DMS153 (cell line): Measurements from ENCODE around the gene CDC37.
"Not testable (repeated sequence)": the region's sequence is repeated elsewhere in the genome, so short reads cannot be mapped to it uniquely, and the experiment has no call there.

Source experiments
- DNase-seq: peaks from one replicate; lab custom pipeline; 2025; lab: John Stamatoyannopoulos, UW

CDC37 gene

GRCh38 chr19:10419646-10420443 is 16.5 kb upstream of the CDC37 start:
- no peak for DNase-seq

GRCh38 chr19:10419200-10419645 is 15.9 kb upstream of the CDC37 start:
- DNase-seq: no peak

GRCh38 chr19:10418485-10419199 is 15.3 kb upstream of the CDC37 start:
- DNase-seq: no peak

GRCh38 chr19:10418235-10418484 is 14.8 kb upstream of the CDC37 start:
- DNase-seq: no peak

- no peak for DNase-seq
These were observed 14.3 kb upstream of the CDC37 start for GRCh38 chr19:10417541-10418234.

- DNase-seq: peak; percentile 33
These were observed 13.3 kb upstream of the CDC37 start for GRCh38 chr19:10416380-10417257.

- no peak for DNase-seq
These were observed 12.7 kb upstream of the CDC37 start for GRCh38 chr19:10416083-10416379.

- DNase-seq: peak; percentile 51
These were observed 9.1 kb upstream of the CDC37 start for GRCh38 chr19:10412257-10412977.

GRCh38 chr19:10411224-10411623 is 7.9 kb upstream of the CDC37 start:
- DNase-seq: not testable (repeated sequence)

- no peak for DNase-seq
These were observed 5.4 kb upstream of the CDC37 start for GRCh38 chr19:10408511-10409283.

- DNase-seq: no peak
These were observed 3.8 kb upstream of the CDC37 start for GRCh38 chr19:10407096-10407495.

GRCh38 chr19:10406191-10406590 is 2.8 kb upstream of the CDC37 start:
- no peak for DNase-seq

- DNase-seq: no peak
These were observed 1.8 kb upstream of the CDC37 start for GRCh38 chr19:10404888-10405820.

GRCh38 chr19:10402441-10403038 is 802 bp downstream of the CDC37 start:
- DNase-seq: no peak

GRCh38 chr19:10399878-10400277 is 3.5 kb downstream of the CDC37 start:
- DNase-seq: no peak

- not testable (repeated sequence) for DNase-seq
These were observed 4.0 kb downstream of the CDC37 start for GRCh38 chr19:10399340-10399739.

GRCh38 chr19:10398819-10399218 is 4.5 kb downstream of the CDC37 start:
- DNase-seq: no peak

GRCh38 chr19:10395917-10396316 is 7.4 kb downstream of the CDC37 start:
- no peak for DNase-seq

GRCh38 chr19:10395436-10395835 is 7.9 kb downstream of the CDC37 start:
- no peak for DNase-seq
